K562 (cell line): ENCODE data around the gene EXOSC2.

ENCODE experiments used
- CEBPG ChIP-seq, 3 experiments: fragments of 200-800 bp in 1 of 3; sonication (Bioruptor generic) in 1 of 3; sonication (generic) in 1 of 3; formaldehyde crosslinking in 1 of 3; IDR thresholded peaks in 2 of 3; conservative IDR thresholded peaks in 1 of 3; 2 replicates each; pipeline versions ENCODE4 v1.6.1 to v1.8.0; 2016 to 2022; ENCODE audit warnings: missing compliant biosample characterization in 2 of 3, missing genetic modification characterization in 2 of 3, mild to moderate bottlenecking in 1 of 3, missing genetic modification reagents in 1 of 3
- HMGN3 ChIP-seq: IDR thresholded peaks from 2 replicates; pipeline ENCODE4 v1.6.1; 2011; ENCODE audit warnings: borderline replicate concordance, low read depth, mild to moderate bottlenecking, mixed read lengths, low read length; ENCODE audit not compliant: insufficient read length; ENCODE audit errors: extremely low read depth
- TBP ChIP-seq: optimal IDR thresholded peaks from 2 replicates; pipeline ENCODE3; 2011; ENCODE audit warnings: low read depth, low read length, improper control_type of control experiment
- TF ChIP-seq, protein P1 (sequence below), 3 experiments: IDR thresholded peaks in 2 of 3; conservative IDR thresholded peaks in 1 of 3; 2 replicates each; pipeline ENCODE4 v1.5.1; 2011 to 2012; ENCODE audit warnings: low read length in 3 of 3, mild to moderate bottlenecking in 3 of 3, control low read depth in 2 of 3, improper control_type of control experiment in 1 of 3, inconsistent platforms in 1 of 3, low read depth in 1 of 3, mixed read lengths in 1 of 3, moderate library complexity in 1 of 3; ENCODE audit not compliant: insufficient read depth in 2 of 3

DNA sequence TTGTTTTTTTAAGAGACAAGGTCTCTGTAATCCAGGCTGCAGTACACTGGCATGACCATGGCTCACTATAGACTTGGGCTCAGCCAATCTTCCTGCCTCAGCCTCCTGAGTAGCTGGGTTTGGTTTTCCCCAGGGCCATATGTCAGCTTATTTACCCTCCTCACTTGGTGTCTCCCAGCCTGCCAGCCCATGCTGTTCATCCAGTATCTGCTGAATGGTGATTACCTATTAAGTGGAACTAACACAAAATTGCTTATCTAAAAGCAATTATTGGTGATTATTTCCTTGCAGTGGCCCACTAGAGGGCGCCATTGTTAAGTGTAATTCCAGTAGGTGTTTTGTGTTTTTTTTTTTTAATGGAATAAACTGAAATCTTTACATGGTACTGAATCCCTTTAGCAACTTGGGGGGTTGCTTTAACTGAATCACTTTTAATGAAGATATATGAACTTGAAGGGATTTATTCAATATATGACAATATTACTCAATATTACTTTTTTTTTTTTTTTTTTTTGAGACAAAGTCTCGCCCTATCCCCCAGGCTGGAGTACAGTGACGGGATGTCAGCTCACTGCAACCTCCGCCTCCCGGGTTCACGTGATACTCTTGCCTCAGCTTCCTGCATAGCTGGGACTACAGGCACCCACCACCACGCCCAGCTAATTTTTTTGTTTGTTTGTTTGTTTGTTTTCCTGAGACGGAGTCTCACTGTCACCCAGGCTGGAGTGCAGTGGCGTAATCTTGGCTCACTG, 13.8 kb downstream of the EXOSC2 start:
- TF ChIP-seq HMGN3 (no peak), TBP (no peak), CEBPG (CRISPR knock-in tag; IDR thresholded peaks at IDR 0.05) (no peak), CEBPG (tag; conservative IDR thresholded peaks at IDR 0.05 in 1 of 2, IDR thresholded peaks at IDR 0.05 in 1 of 2) (no peak)
- TF ChIP-seq, protein P1, sequence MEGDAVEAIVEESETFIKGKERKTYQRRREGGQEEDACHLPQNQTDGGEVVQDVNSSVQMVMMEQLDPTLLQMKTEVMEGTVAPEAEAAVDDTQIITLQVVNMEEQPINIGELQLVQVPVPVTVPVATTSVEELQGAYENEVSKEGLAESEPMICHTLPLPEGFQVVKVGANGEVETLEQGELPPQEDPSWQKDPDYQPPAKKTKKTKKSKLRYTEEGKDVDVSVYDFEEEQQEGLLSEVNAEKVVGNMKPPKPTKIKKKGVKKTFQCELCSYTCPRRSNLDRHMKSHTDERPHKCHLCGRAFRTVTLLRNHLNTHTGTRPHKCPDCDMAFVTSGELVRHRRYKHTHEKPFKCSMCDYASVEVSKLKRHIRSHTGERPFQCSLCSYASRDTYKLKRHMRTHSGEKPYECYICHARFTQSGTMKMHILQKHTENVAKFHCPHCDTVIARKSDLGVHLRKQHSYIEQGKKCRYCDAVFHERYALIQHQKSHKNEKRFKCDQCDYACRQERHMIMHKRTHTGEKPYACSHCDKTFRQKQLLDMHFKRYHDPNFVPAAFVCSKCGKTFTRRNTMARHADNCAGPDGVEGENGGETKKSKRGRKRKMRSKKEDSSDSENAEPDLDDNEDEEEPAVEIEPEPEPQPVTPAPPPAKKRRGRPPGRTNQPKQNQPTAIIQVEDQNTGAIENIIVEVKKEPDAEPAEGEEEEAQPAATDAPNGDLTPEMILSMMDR (IDR thresholded peaks at IDR 0.05 in 2 of 3, conservative IDR thresholded peaks at IDR 0.05 in 1 of 3; ENCODE audit: insufficient read depth in 2 of 3, low read depth in 1 of 3, low read length in 3 of 3) = peak; percentile 54 to 84 (median 75); a peak in 5 of 6 replicates
